B cell (primary cell): ENCODE measurements around the gene LAMP5. TPM values are rescaled to one million over a fixed set of nuclear protein-coding genes. Genes with fewer than 3 reads are reported as not detected.

Source experiments
- ATAC-seq: fragments of 200-7000 bp; cut with Tn5 transposase; one replicate; pipeline ENCODE4 v1.10.0; 2021; ENCODE audit warnings: low read depth, mild to moderate bottlenecking, moderate number of reproducible peaks, moderate library complexity
- CTCF ChIA-PET: fragments of 350-600 bp; sonication (Branson Sonifier 250); formaldehyde crosslinking; loops from one replicate; lab custom pipeline; 2021; ENCODE audit warnings: antibody characterized with exemption, inconsistent platforms; lab: Charles Lee
- POLR2A ChIA-PET: fragments of 350-600 bp; sonication (Branson Sonifier 250); formaldehyde crosslinking; loops from one replicate; lab custom pipeline; 2021; ENCODE audit warnings: antibody characterized with exemption; lab: Charles Lee
- DNase-seq: peaks from one replicate; pipeline ENCODE4 v3.0.0; 2013
- H2AFZ ChIP-seq: 2 replicates; pipeline ENCODE4 v1.6.1; 2012; ENCODE audit warnings: mild to moderate bottlenecking, low read depth, low read length; ENCODE audit not compliant: insufficient read depth, poor library complexity, severe bottlenecking
- H3K27ac ChIP-seq, 2 donors: 1 replicate in 1 of 2; 2 replicates in 1 of 2; pipeline ENCODE4 v1.5.1; 2012 to 2013; ENCODE audit warnings: low read length in 2 of 2, mild to moderate bottlenecking in 2 of 2, moderate library complexity in 1 of 2
- H3K27me3 ChIP-seq, 4 experiments: fragments of 200-600 bp in 1 of 4; sonication (generic) in 1 of 4; replicated peaks in 1 of 4; 1 replicate in 2 of 4; 2 replicates in 2 of 4; pipeline versions ENCODE4 v1.6.1 to v1.7.0; 2013 to 2016; ENCODE audit warnings: low read length in 3 of 4, mild to moderate bottlenecking in 2 of 4, mixed read lengths in 1 of 4, moderate library complexity in 1 of 4; ENCODE audit not compliant: insufficient read depth in 4 of 4, control insufficient read depth in 3 of 4; ENCODE audit errors: control extremely low read depth in 1 of 4
- H3K36me3 ChIP-seq, 2 experiments: replicated peaks in 1 of 2; 1 replicate in 1 of 2; 2 replicates in 1 of 2; pipeline versions ENCODE4 v1.6.1 to v1.7.1; 2013; ENCODE audit warnings: low read length in 1 of 2; ENCODE audit not compliant: insufficient read depth in 2 of 2, control insufficient read depth in 1 of 2; ENCODE audit errors: control extremely low read depth in 1 of 2, extremely low read depth in 1 of 2
- H3K4me1 ChIP-seq, 2 donors: fragments of 200-600 bp in 1 of 2; sonication (generic) in 1 of 2; 1 replicate in 1 of 2; 2 replicates in 1 of 2; pipeline versions ENCODE4 v1.5.1 to v1.6.1; 2013 to 2017; ENCODE audit warnings: low read length in 2 of 2; ENCODE audit not compliant: control insufficient read depth in 2 of 2, insufficient read depth in 2 of 2
- H3K4me2 ChIP-seq: replicated peaks from 2 replicates; pipeline ENCODE3; 2012; ENCODE audit warnings: mild to moderate bottlenecking, low read depth, low read length; ENCODE audit not compliant: poor library complexity, severe bottlenecking
- H3K4me3 ChIP-seq, 5 experiments: fragments of 200-600 bp in 1 of 5; sonication (generic) in 1 of 5; 1 replicate in 3 of 5; 2 replicates in 2 of 5; pipeline versions ENCODE4 v1.5.1 to v1.7.0; 2011 to 2016; ENCODE audit warnings: low read length in 4 of 5, mild to moderate bottlenecking in 4 of 5, low read depth in 2 of 5, control low read depth in 1 of 5, moderate library complexity in 1 of 5; ENCODE audit not compliant: insufficient read depth in 1 of 5; ENCODE audit errors: control extremely low read depth in 1 of 5, extremely low read depth in 1 of 5
- H3K79me2 ChIP-seq: fragments of 200-600 bp; sonication (generic); one replicate; pipeline ENCODE4 v1.6.0; 2016; ENCODE audit warnings: low read length; ENCODE audit not compliant: control insufficient read depth, insufficient read depth
- H3K9ac ChIP-seq: fragments of 200-600 bp; sonication (generic); 2 replicates; pipeline ENCODE4 v1.6.1; 2017; ENCODE audit warnings: mild to moderate bottlenecking, low read length, moderate library complexity
- H3K9me3 ChIP-seq, 3 donors: one replicate each; pipeline versions ENCODE4 v1.6.1 to v1.7.1; 2013; ENCODE audit warnings: low read length in 2 of 3; ENCODE audit not compliant: control insufficient read depth in 2 of 3, insufficient read depth in 1 of 3; ENCODE audit errors: control extremely low read depth in 1 of 3
- H4K20me1 ChIP-seq: 2 replicates; pipeline ENCODE4 v1.6.0; 2012; ENCODE audit warnings: mild to moderate bottlenecking, low read length; ENCODE audit not compliant: insufficient read depth, control insufficient read depth, poor library complexity, severe bottlenecking
- H3K27ac Mint-ChIP-seq: one replicate; pipeline ENCODE4 v1.8.0; 2021; ENCODE audit warnings: mixed read lengths
- H3K27me3 Mint-ChIP-seq: one replicate; pipeline ENCODE4 v1.8.0; 2021; ENCODE audit warnings: mixed read lengths
- H3K4me1 Mint-ChIP-seq: one replicate; pipeline ENCODE4 v1.8.0; 2021; ENCODE audit warnings: mixed read lengths
- H3K4me3 Mint-ChIP-seq: one replicate; pipeline ENCODE4 v1.8.0; 2021; ENCODE audit warnings: mixed read lengths
- H3K9me3 Mint-ChIP-seq: one replicate; pipeline ENCODE4 v1.8.0; 2022; ENCODE audit warnings: mixed read lengths; ENCODE audit not compliant: insufficient read depth
- CTCF ChIP-seq: fragments of 200-600 bp; IDR thresholded peaks from one replicate; pipeline ENCODE4 v1.8.0; 2022; ENCODE audit warnings: antibody characterized with exemption, mild to moderate bottlenecking
- EZH2 ChIP-seq: IDR thresholded peaks from 2 replicates; pipeline ENCODE4 v1.6.1; 2012; ENCODE audit warnings: borderline replicate concordance, low read depth, mild to moderate bottlenecking, moderate library complexity, low read length; ENCODE audit not compliant: insufficient read depth, poor library complexity, severe bottlenecking
- WGBS: methylation state at CpG from one replicate; pipeline ENCODE4 v1.1.5; 2013; ENCODE audit warnings: missing lambda C conversion rate; ENCODE audit not compliant: insufficient coverage; 5-methylcytosine and 5-hydroxymethylcytosine counted together
- intact Hi-C: fragments of 100-400 bp; cut with micrococcal nuclease; formaldehyde crosslinking; loops from one replicate; pipeline ENCODE4 v1.10.0; 2022
- polyA plus RNA-seq: library from polyadenylated mRNA; depleted of rRNA; stranded (reverse); fragments of >200 nt; gene quantifications from 2 replicates; pipeline ENCODE4 v1.2.3, GENCODE V29; 2012
- total RNA-seq, 2 donors: library from RNA; stranded (reverse); fragments of 120-200 nt in 1 of 2; gene quantifications; 1 replicate in 1 of 2; 2 replicates in 1 of 2; pipeline versions ENCODE4 v1.2.3 to v1.2.4, GENCODE V29; 2013 to 2022

LAMP5 gene
- total and polyA plus RNA-seq, 2 donors (not counting 1 experiment from before 2014, with no cell fraction given) = 0.17 to 1.3 TPM

- no peak for ATAC-seq
- 63% methylated on average over 1 of the region's 2 CpGs for whole genome bisulfite sequencing
Measured at GRCh38 chr20:9555781-9556180, 41.4 kb downstream of the LAMP5 start.

GRCh38 chr20:9557411-9557810, 43.0 kb downstream of the LAMP5 start:
- ATAC-seq (no peak), DNase-seq (no peak)
- ChIA-PET POLR2A (no interaction called here), CTCF (interaction anchor here (0.7 kb wide), 1 partner anchor 20 kb away, joined by 3 read pairs; no protein-coding TSS in a partner anchor)
- Mint-ChIP-seq H3K27ac (no peak overlapping the region), H3K9me3 (peaks cover 3% of the 10 kb centered on the region), H3K4me3 (no peak overlapping the region), H3K27me3 (peaks cover 15% of the 10 kb centered on the region), H3K4me1 (no peaks in the 10 kb centered on the region)
- intact Hi-C loops = no loop called here
- Histone ChIP-seq H3K9ac (no peak overlapping the region), H3K4me1 (no peaks in the 10 kb centered on the region), H2AFZ (no peak overlapping the region), H3K27me3 (peaks cover 0 to 9% (median 3%) of the 10 kb centered on the region in 4 experiments), H3K79me2 (no peaks in the 10 kb centered on the region), H3K27ac (no peak overlapping the region), H3K9me3 (peaks cover 0 to 3% (median 0%) of the 10 kb centered on the region in 3 donors), H3K36me3 (no peaks in the 10 kb centered on the region), H4K20me1 (no peaks in the 10 kb centered on the region), H3K4me2 (no peak overlapping the region), H3K4me3 (no peak overlapping the region)
- TF ChIP-seq EZH2 (no peak), CTCF (no peak)
- WGBS = 87% methylated on average over 4 of the region's 4 CpGs

More at GRCh38 chr20:9555781-9556180, 41.4 kb downstream of the LAMP5 start:
- TF ChIP-seq CTCF (no peak), EZH2 (no peak)
- H3K27ac Mint-ChIP-seq = no peak overlapping the region
- Histone ChIP-seq H3K9ac (no peak overlapping the region), H3K27me3 (peaks cover 0 to 9% (median 3%) of the 10 kb centered on the region in 4 experiments), H3K4me3 (no peak overlapping the region), H3K79me2 (no peaks in the 10 kb centered on the region), H3K4me1 (no peaks in the 10 kb centered on the region), H3K9me3 (peaks cover 0 to 3% (median 0%) of the 10 kb centered on the region in 3 donors), H3K4me2 (no peak overlapping the region), H3K36me3 (no peaks in the 10 kb centered on the region), H2AFZ (no peak overlapping the region), H3K27ac (no peak overlapping the region), H4K20me1 (no peaks in the 10 kb centered on the region)
- H3K4me3 Mint-ChIP-seq = no peak overlapping the region
- no peaks in the 10 kb centered on the region for H3K4me1 Mint-ChIP-seq
- POLR2A ChIA-PET = no interaction called here
- intact Hi-C loops = no loop called here
- H3K9me3 Mint-ChIP-seq = peaks cover 3% of the 10 kb centered on the region
- H3K27me3 Mint-ChIP-seq = peaks cover 14% of the 10 kb centered on the region
- CTCF ChIA-PET = no interaction called here
- no peak for DNase-seq
